ENCODE measurements around the gene DNER. TPM values are rescaled to one million over a fixed set of nuclear protein-coding genes. Genes with fewer than 3 reads are reported as not detected.

The DNER gene
- total RNA-seq, 1 donor from 2014 or later, result not detected

DNA sequence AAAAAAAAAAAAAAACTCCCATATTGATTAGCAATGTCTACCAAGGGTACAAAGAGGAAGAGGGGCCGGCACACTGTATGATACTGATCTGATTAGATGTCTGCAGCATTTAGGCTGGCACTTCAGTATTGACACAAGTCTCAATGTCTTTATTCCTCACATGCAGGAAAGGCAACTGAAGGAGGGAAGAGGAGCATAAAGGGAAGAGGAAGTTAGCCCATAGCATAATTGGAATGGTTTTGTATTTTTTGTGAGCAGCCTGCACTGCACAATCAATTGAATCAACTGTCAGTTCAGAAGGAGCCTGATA lies 79.0 kb downstream of the DNER start:
- ChIA-PET CTCF (no interaction called here), POLR2A (no interaction called here)
- DNase-seq (no peak), ATAC-seq (ENCODE audit: low read depth) (no peak)
- Mint-ChIP-seq H3K27me3 (peaks cover 7% of the 10 kb centered on the region), H3K9me3 (no peaks in the 10 kb centered on the region), H3K27ac (no peak overlapping the region), H3K36me3 (ENCODE audit: low read depth) (no peaks in the 10 kb centered on the region), H3K4me3 (no peak overlapping the region), H3K4me1 (no peaks in the 10 kb centered on the region)
- TF ChIP-seq, protein P1, sequence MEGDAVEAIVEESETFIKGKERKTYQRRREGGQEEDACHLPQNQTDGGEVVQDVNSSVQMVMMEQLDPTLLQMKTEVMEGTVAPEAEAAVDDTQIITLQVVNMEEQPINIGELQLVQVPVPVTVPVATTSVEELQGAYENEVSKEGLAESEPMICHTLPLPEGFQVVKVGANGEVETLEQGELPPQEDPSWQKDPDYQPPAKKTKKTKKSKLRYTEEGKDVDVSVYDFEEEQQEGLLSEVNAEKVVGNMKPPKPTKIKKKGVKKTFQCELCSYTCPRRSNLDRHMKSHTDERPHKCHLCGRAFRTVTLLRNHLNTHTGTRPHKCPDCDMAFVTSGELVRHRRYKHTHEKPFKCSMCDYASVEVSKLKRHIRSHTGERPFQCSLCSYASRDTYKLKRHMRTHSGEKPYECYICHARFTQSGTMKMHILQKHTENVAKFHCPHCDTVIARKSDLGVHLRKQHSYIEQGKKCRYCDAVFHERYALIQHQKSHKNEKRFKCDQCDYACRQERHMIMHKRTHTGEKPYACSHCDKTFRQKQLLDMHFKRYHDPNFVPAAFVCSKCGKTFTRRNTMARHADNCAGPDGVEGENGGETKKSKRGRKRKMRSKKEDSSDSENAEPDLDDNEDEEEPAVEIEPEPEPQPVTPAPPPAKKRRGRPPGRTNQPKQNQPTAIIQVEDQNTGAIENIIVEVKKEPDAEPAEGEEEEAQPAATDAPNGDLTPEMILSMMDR (IDR thresholded peaks at IDR 0.05), result no peak
- intact Hi-C loops (cut with micrococcal nuclease), result no loop called here

DNA sequence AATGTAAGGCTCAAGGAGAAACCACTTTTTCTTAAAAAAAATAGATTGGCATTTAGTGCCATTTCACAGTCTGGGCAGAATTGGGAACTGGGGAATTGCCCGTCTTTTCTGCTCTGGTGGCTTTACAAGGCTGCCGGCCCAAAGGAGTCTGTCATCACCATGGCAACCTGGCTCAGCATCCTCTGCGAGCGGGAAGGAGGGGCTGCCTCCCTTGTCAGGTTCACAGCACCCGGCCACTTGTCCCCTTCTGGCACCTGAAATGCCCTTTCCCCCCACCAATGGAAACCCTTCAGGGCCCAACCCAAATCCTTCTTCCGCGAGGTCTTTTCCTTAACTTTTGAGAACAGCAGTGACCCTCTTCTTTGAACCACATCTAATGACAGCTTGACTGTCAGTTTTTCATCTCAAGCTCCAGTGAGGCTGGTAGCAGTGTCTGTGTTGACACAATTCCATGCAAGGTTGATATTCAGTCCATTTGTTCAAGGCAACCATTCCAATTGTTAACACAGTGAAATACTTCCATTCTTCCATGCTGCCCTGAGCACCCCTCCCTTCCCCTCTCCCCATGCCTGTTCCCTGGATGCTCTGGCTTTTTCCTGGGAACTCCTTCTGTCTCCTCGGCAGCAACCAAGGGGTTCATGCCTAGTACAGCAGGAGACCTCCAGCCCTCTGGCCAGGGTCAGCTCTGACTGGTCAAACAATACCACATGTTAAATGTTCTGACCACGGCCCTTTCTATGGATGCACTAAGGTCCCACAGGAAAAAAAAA lies 79.6 kb downstream of the DNER start:
- no peak overlapping the region for H3K27ac Mint-ChIP-seq
- H3K9me3 Mint-ChIP-seq, result no peaks in the 10 kb centered on the region
- no peaks in the 10 kb centered on the region for H3K4me1 Mint-ChIP-seq
- H3K36me3 Mint-ChIP-seq (ENCODE audit: low read depth), result no peaks in the 10 kb centered on the region
- ChIA-PET POLR2A (no interaction called here), CTCF (no interaction called here)
- TF ChIP-seq, protein P1 (IDR thresholded peaks at IDR 0.05), result no peak
- intact Hi-C loops (cut with micrococcal nuclease), result no loop called here
- ATAC-seq (ENCODE audit: low read depth) (no peak), DNase-seq (no peak)
- no peak overlapping the region for H3K4me3 Mint-ChIP-seq
- peaks cover 7% of the 10 kb centered on the region for H3K27me3 Mint-ChIP-seq

DNA sequence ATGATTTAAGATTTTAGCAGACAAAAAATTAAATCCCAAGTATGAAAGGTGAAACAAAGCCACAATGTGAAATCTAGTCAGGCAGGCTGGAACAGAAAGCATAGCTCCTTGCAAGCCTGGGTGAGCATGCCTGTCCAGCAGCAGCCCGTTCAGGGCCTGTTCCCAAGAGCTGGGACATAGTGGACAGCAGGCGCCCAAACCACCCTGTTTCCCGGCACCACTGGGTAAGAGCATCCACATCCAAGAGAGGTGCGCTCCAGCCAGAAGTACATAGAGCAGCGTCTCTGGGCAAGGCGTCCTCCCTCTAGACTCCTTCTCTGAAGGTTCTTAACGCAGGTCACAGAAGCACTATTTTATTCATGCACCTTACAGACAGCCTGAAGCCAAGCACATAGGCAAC lies 80.8 kb downstream of the DNER start:
- CTCF ChIA-PET, result no interaction called here
- ATAC-seq (ENCODE audit: low read depth) (no peak), DNase-seq (no peak)
- TF ChIP-seq, protein P1 (IDR thresholded peaks at IDR 0.05), result no peak
- POLR2A ChIA-PET, result no interaction called here
- intact Hi-C loops (cut with micrococcal nuclease), result no loop called here
- H3K9me3 Mint-ChIP-seq, result no peaks in the 10 kb centered on the region
- H3K36me3 Mint-ChIP-seq (ENCODE audit: low read depth), result no peaks in the 10 kb centered on the region
- no peak overlapping the region for H3K4me3 Mint-ChIP-seq
- H3K27ac Mint-ChIP-seq, result no peak overlapping the region
- H3K4me1 Mint-ChIP-seq, result no peaks in the 10 kb centered on the region
- peaks cover 7% of the 10 kb centered on the region for H3K27me3 Mint-ChIP-seq

- H3K4me3 Mint-ChIP-seq, result no peak overlapping the region
- H3K36me3 Mint-ChIP-seq (ENCODE audit: low read depth), result no peaks in the 10 kb centered on the region
- no peak for ATAC-seq (ENCODE audit: low read depth)
- H3K9me3 Mint-ChIP-seq, result no peaks in the 10 kb centered on the region
- intact Hi-C loops (cut with micrococcal nuclease), result no loop called here
- H3K4me1 Mint-ChIP-seq, result no peaks in the 10 kb centered on the region
- H3K27me3 Mint-ChIP-seq, result peaks cover 2% of the 10 kb centered on the region
- TF ChIP-seq, protein P1 (IDR thresholded peaks at IDR 0.05), result no peak
- no peak overlapping the region for H3K27ac Mint-ChIP-seq
- ChIA-PET CTCF (interaction anchor here (1.0 kb wide), 1 partner anchor 11 kb away, joined by 4 read pairs; no protein-coding TSS in a partner anchor), POLR2A (no interaction called here)
- DNase-seq, result no peak
These were observed 85.3 kb downstream of the DNER start for GRCh38 chr2:229629039-229629438.

GRCh38 chr2:229627728-229628127 lies 86.6 kb downstream of the DNER start:
- ChIA-PET CTCF (no interaction called here), POLR2A (no interaction called here)
- Mint-ChIP-seq H3K4me1 (no peaks in the 10 kb centered on the region), H3K27me3 (peaks cover 8% of the 10 kb centered on the region), H3K27ac (no peak overlapping the region), H3K4me3 (no peak overlapping the region), H3K36me3 (ENCODE audit: low read depth) (no peaks in the 10 kb centered on the region), H3K9me3 (no peaks in the 10 kb centered on the region)
- ATAC-seq (ENCODE audit: low read depth) (no peak), DNase-seq (no peak)
- TF ChIP-seq, protein P1 (IDR thresholded peaks at IDR 0.05), result no peak
- intact Hi-C loops (cut with micrococcal nuclease), result no loop called here
